Transverse colon (tissue), 4 donors: Measurements from ENCODE around the gene C10orf67. TPM values are rescaled to one million over a fixed set of nuclear protein-coding genes. Genes with fewer than 3 reads are reported as not detected.

Experiments used
- DNase-seq: peaks from one replicate; pipeline ENCODE4 v3.0.0-alpha.2; 2019
- H3K27ac ChIP-seq, 4 donors: fragments of 200-600 bp; sonication (generic); 2 replicates each; pipeline ENCODE4 v1.5.1; 2016 to 2018; ENCODE audit warnings: inconsistent platforms in 4 of 4
- H3K27me3 ChIP-seq: fragments of 200-600 bp; sonication (generic); 2 replicates; pipeline ENCODE4 v1.5.1; 2017; ENCODE audit warnings: inconsistent platforms
- H3K36me3 ChIP-seq, 4 donors: fragments of 200-600 bp; sonication (generic); 2 replicates each; pipeline ENCODE4 v1.5.1; 2017 to 2019; ENCODE audit warnings: inconsistent platforms in 4 of 4
- H3K4me1 ChIP-seq, 4 donors: fragments of 200-600 bp; sonication (generic); 2 replicates each; pipeline ENCODE4 v1.5.1; 2017 to 2020; ENCODE audit warnings: inconsistent platforms in 4 of 4
- H3K4me3 ChIP-seq, 4 donors: fragments of 200-600 bp; sonication (generic); 1 replicate in 1 of 4; 2 replicates in 3 of 4; pipeline versions ENCODE4 v1.5.1 to v1.6.1; 2017 to 2019; ENCODE audit warnings: inconsistent platforms in 4 of 4
- H3K9me3 ChIP-seq, 2 donors: fragments of 200-600 bp; sonication (generic); 2 replicates each; pipeline ENCODE4 v1.5.1; 2017 to 2019; ENCODE audit warnings: inconsistent platforms in 2 of 2
- EP300 ChIP-seq: sonication (generic); formaldehyde crosslinking; IDR thresholded peaks from one replicate; pipeline ENCODE4 v1.6.1; 2017; ENCODE audit warnings: antibody characterized with exemption, low read depth
- POLR2A ChIP-seq: fragments of 450-650 bp; IDR thresholded peaks from one replicate; pipeline ENCODE4 v1.6.1; 2016; ENCODE audit warnings: antibody characterized with exemption, mild to moderate bottlenecking, moderate library complexity
- POLR2AphosphoS5 ChIP-seq, 3 donors: sonication (generic); formaldehyde crosslinking; IDR thresholded peaks; one replicate each; pipeline ENCODE4 v1.6.1; 2016; ENCODE audit warnings: antibody characterized with exemption in 3 of 3
- WGBS, 2 donors: methylation state at CpG; one replicate each; pipeline ENCODE4 v1.1.5; 2018; ENCODE audit warnings: low coverage in 1 of 2; 5-methylcytosine and 5-hydroxymethylcytosine counted together
- in situ Hi-C, 4 donors: fragments of 200-750 bp; cut with MboI; loops; one replicate each; pipeline versions ENCODE4 v1.15.0 to v1.15.1; 2017; ENCODE audit warnings: low sequenced_read_pairs in 3 of 4, low pct_ligation_motif_present in 1 of 4, low pct_unique_long_range_greater_than_20kb in 1 of 4
- intact Hi-C: fragments of 100-400 bp; cut with DNase I; formaldehyde crosslinking; loops from one replicate; pipeline ENCODE4 v1.15.1; 2023; ENCODE audit warnings: low total_unique reads
- total RNA-seq, 4 donors: library from RNA; depleted of rRNA; stranded (reverse); fragments of >200 nt; gene quantifications; one replicate each; pipeline ENCODE4 v1.1.0, GENCODE V29; 2016
- TF ChIP-seq, protein P1 (sequence below), 5 experiments: fragments of 200-600 bp in 3 of 5; fragments of 450-650 bp in 2 of 5; sonication (generic) in 3 of 5; IDR thresholded peaks; 1 replicate in 2 of 5; 2 replicates in 3 of 5; pipeline ENCODE4 v1.5.1; 2016 to 2017; ENCODE audit warnings: antibody characterized with exemption in 5 of 5, inconsistent platforms in 3 of 5, mild to moderate bottlenecking in 2 of 5, moderate library complexity in 1 of 5

The C10orf67 gene
- total RNA-seq, 4 donors from 2014 or later: not detected

GRCh38 chr10:23174977-23175512, 169.6 kb downstream of the C10orf67 start:
- Histone ChIP-seq H3K9me3 (no peaks in the 10 kb centered on the region), H3K27ac (no peak overlapping the region), H3K4me1 (peaks cover 0 to 17% (median 7%) of the 10 kb centered on the region in 4 donors), H3K36me3 (no peaks in the 10 kb centered on the region), H3K27me3 (peaks cover 84% of the 10 kb centered on the region), H3K4me3 (no peak overlapping the region)
- DNase-seq: no peak
- intact Hi-C loops (no loop called here), in situ Hi-C loops (loop anchor here in 2 of 4 donors (25.0 kb wide), 2 partner anchors 362 to 1387 kb away; no protein-coding TSS in a partner anchor)
- WGBS, 2 donors: 42% methylated on average over 10 of the region's 14 CpGs; no CpG with 5 or more reads in 1 of the 2 donors
- TF ChIP-seq EP300 (no peak), POLR2AphosphoS5 (IDR thresholded peaks at IDR 0.05) (no peak), POLR2A (no peak)
- TF ChIP-seq, protein P1, sequence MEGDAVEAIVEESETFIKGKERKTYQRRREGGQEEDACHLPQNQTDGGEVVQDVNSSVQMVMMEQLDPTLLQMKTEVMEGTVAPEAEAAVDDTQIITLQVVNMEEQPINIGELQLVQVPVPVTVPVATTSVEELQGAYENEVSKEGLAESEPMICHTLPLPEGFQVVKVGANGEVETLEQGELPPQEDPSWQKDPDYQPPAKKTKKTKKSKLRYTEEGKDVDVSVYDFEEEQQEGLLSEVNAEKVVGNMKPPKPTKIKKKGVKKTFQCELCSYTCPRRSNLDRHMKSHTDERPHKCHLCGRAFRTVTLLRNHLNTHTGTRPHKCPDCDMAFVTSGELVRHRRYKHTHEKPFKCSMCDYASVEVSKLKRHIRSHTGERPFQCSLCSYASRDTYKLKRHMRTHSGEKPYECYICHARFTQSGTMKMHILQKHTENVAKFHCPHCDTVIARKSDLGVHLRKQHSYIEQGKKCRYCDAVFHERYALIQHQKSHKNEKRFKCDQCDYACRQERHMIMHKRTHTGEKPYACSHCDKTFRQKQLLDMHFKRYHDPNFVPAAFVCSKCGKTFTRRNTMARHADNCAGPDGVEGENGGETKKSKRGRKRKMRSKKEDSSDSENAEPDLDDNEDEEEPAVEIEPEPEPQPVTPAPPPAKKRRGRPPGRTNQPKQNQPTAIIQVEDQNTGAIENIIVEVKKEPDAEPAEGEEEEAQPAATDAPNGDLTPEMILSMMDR (IDR thresholded peaks at IDR 0.05): no peak

GRCh38 chr10:23174074-23174976, 170.3 kb downstream of the C10orf67 start:
- Histone ChIP-seq H3K4me3 (no peak overlapping the region), H3K27ac (no peak overlapping the region), H3K4me1 (peaks cover 0 to 17% (median 7%) of the 10 kb centered on the region in 4 donors), H3K9me3 (no peaks in the 10 kb centered on the region), H3K27me3 (peaks cover 90% of the 10 kb centered on the region), H3K36me3 (no peaks in the 10 kb centered on the region)
- intact Hi-C loops (no loop called here), in situ Hi-C loops (loop anchor here in 2 of 4 donors (25.0 kb wide), 2 partner anchors 363 to 1388 kb away; no protein-coding TSS in a partner anchor)
- TF ChIP-seq POLR2A: no peak
- TF ChIP-seq, protein P1 (IDR thresholded peaks at IDR 0.05): no peak
- no peak for TF ChIP-seq POLR2AphosphoS5 (IDR thresholded peaks at IDR 0.05)
- no peak for TF ChIP-seq EP300
- 17% methylated on average over 38 of the region's 88 CpGs; no CpG with 5 or more reads in 1 of the 2 donors for WGBS, 2 donors
- DNase-seq: no peak

DNA sequence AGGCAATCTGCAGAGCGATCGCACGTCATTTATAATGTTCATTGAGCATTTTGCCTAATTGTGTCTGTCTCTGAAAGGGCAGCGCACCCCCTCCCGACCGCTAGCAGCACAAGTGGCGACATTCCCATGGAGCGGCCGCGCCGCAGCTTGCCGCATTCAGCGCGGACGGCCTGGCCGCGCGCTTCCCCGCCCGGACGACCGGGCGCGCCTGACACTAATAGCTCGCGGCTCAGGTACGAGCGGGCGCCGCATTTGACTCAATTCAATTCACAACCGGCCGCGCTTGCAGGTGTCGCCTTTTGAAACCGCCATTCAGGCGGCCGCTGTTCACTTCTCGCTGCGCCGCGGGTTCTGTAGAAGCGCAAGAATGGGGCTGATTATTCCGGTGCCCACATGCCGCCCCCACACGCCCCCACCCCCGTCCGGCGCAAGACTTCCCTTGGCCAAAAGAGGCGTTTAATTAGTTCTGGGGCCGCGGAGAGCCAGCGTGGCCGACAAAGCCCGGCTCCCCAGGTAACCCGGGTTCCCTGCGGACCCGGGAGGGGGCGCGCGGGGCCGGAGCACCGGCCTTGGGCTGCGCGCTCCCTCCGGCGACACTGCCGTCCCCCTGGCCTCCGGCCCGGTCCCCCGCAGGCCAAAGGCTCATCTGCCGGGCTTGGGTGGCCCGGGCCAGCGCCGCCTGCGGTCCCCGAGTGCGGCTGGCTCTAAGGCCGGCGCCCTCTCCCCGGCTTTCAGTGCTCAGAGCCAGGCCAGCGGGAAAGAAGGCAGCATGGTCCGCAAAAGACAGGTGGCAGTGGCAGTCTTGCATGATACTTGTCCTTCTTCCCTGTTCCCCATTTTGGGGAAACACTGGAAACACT, 171.2 kb downstream of the C10orf67 start:
- no peak for DNase-seq
- H3K27me3 ChIP-seq: peaks cover 92% of the 10 kb centered on the region
- H3K4me3 ChIP-seq: no peak overlapping the region
- in situ Hi-C loops: loop anchor here in 2 of 4 donors (25.0 kb wide), 2 partner anchors 364 to 1389 kb away; no protein-coding TSS in a partner anchor
- no peak overlapping the region for H3K27ac ChIP-seq
- H3K4me1 ChIP-seq: peaks cover 0 to 17% (median 7%) of the 10 kb centered on the region in 4 donors
- no peaks in the 10 kb centered on the region for H3K36me3 ChIP-seq
- 13 to 16% methylated on average over 3 to 79 of the region's 82 CpGs for WGBS, 2 donors
- no peaks in the 10 kb centered on the region for H3K9me3 ChIP-seq
- intact Hi-C loops: no loop called here
- TF ChIP-seq EP300: no peak
- no peak for TF ChIP-seq POLR2A
- TF ChIP-seq POLR2AphosphoS5 (IDR thresholded peaks at IDR 0.05): no peak
- TF ChIP-seq, protein P1 (IDR thresholded peaks at IDR 0.05): no peak
